ENCODE results near the gene POTEG. TPM values are rescaled to one million over a fixed set of nuclear protein-coding genes. Genes with fewer than 3 reads are reported as not detected.
"Not testable (repeated sequence)": the region's sequence is repeated elsewhere in the genome, so short reads cannot be mapped to it uniquely, and the experiment has no call there.

The POTEG gene
- polyA plus RNA-seq, 1 donor, result not detected

GRCh38 chr14:19372813-19373500, 61.2 kb downstream of the POTEG start:
- DNase-seq (ENCODE audit: low read depth), result not testable (repeated sequence)

- DNase-seq (ENCODE audit: low read depth), result not testable (repeated sequence)
These were observed 62.4 kb downstream of the POTEG start for GRCh38 chr14:19371767-19372166.

DNA sequence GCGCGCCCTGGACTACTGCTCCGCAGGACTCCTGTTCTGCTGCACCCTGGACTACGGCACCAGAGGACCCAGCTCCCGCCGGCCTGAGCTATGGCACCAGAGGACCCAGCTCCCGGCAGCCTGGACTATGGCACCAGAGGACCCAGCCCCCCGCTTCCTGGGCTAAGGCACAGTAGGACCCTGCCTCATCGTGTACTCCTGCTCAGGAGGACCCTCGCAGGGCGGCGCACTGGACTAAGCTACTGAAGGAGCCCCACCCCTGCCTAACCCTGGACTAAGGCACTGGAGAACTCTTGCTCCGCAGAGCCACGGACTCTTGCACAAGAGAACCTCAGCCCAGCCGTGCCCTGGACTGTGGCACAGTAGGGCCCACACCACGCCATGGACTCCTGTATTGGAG, 71.3 kb downstream of the POTEG start:
- DNase-seq (ENCODE audit: low read depth), result not testable (repeated sequence)

- DNase-seq (ENCODE audit: low read depth), result not testable (repeated sequence)
These were observed 71.8 kb downstream of the POTEG start for GRCh38 chr14:19362323-19362722.

- not testable (repeated sequence) for DNase-seq (ENCODE audit: low read depth)
These were observed 72.4 kb downstream of the POTEG start for GRCh38 chr14:19361636-19362253.

- not testable (repeated sequence) for DNase-seq (ENCODE audit: low read depth)
These were observed 73.1 kb downstream of the POTEG start for GRCh38 chr14:19360937-19361635.
